Neural cell (in vitro differentiated cells): ENCODE results near the gene PXDN. TPM values are rescaled to one million over a fixed set of nuclear protein-coding genes. Genes with fewer than 3 reads are reported as not detected.

ENCODE experiments used
- H2AFZ ChIP-seq: fragments of 200-600, 300-800 bp; sonication (generic), shearing (Covaris generic); 2 replicates; pipeline ENCODE4 v1.6.0; 2014; ENCODE audit warnings: low read depth, mild to moderate bottlenecking, antibody characterized with exemption, low read length, moderate library complexity
- H3F3A ChIP-seq: fragments of 200-600 bp; shearing (Covaris generic); 2 replicates; pipeline ENCODE4 v1.6.1; 2016; ENCODE audit warnings: mild to moderate bottlenecking, moderate library complexity, mixed read lengths, antibody characterized with exemption, low read length; ENCODE audit not compliant: insufficient read depth, poor library complexity, severe bottlenecking
- H3K27ac ChIP-seq: fragments of 200-600, 300-800 bp; sonication (generic), shearing (Covaris generic); 2 replicates; pipeline ENCODE4 v1.5.1; 2014; ENCODE audit warnings: mild to moderate bottlenecking, low read length, moderate library complexity
- H3K27me3 ChIP-seq: fragments of 300-800, 200-600 bp; sonication (generic), shearing (Covaris generic); 2 replicates; pipeline ENCODE4 v1.6.0; 2014; ENCODE audit warnings: mild to moderate bottlenecking, low read depth, low read length, moderate library complexity; ENCODE audit not compliant: insufficient read depth
- H3K36me3 ChIP-seq: fragments of 300-800, 200-600 bp; sonication (generic), shearing (Covaris generic); 2 replicates; pipeline ENCODE4 v1.5.1; 2014; ENCODE audit warnings: mild to moderate bottlenecking, antibody characterized with exemption, low read length, moderate library complexity; ENCODE audit not compliant: insufficient read depth
- H3K4me2 ChIP-seq: fragments of 300-800, 200-600 bp; sonication (generic), shearing (Covaris generic); 2 replicates; pipeline ENCODE4 v1.6.0; 2014; ENCODE audit warnings: mild to moderate bottlenecking, low read length
- H3K4me3 ChIP-seq: fragments of 300-800, 200-600 bp; sonication (generic), shearing (Covaris generic); 2 replicates; pipeline ENCODE4 v1.5.1; 2014; ENCODE audit warnings: mild to moderate bottlenecking, low read length, moderate library complexity
- H3K79me2 ChIP-seq: fragments of 200-600 bp; shearing (Covaris generic); replicated peaks from 2 replicates; pipeline ENCODE4 v1.6.0; 2014; ENCODE audit warnings: mild to moderate bottlenecking, low read length, moderate library complexity; ENCODE audit not compliant: insufficient read depth
- H3K9ac ChIP-seq: fragments of 300-800, 200-600 bp; sonication (generic), shearing (Covaris generic); 2 replicates; pipeline ENCODE4 v1.6.1; 2016; ENCODE audit warnings: mild to moderate bottlenecking, low read length, mixed read lengths
- H3K9me2 ChIP-seq: fragments of 200-600 bp; shearing (Covaris generic); 2 replicates; pipeline ENCODE4 v1.6.1; 2016; ENCODE audit warnings: mild to moderate bottlenecking, low read length, mixed read lengths; ENCODE audit not compliant: insufficient read depth
- H3K9me3 ChIP-seq: fragments of 200-600, 300-800 bp; sonication (generic), shearing (Covaris generic); 2 replicates; pipeline ENCODE4 v1.6.1; 2016; ENCODE audit warnings: mild to moderate bottlenecking, mixed run types, low read length, moderate library complexity, mixed read lengths
- H4K20me1 ChIP-seq: fragments of 200-600 bp; shearing (Covaris generic); 2 replicates; pipeline ENCODE4 v1.6.1; 2016; ENCODE audit warnings: mild to moderate bottlenecking, mixed run types; ENCODE audit not compliant: insufficient read depth
- CTCF ChIP-seq: fragments of 450-650 bp; IDR thresholded peaks from 2 replicates; pipeline ENCODE4 v1.5.1; 2014; ENCODE audit warnings: antibody characterized with exemption, mild to moderate bottlenecking, moderate library complexity; ENCODE audit not compliant: poor library complexity, severe bottlenecking
- EP300 ChIP-seq: fragments of 450-650 bp; conservative IDR thresholded peaks from 2 replicates; pipeline ENCODE4 v1.6.1; 2014; ENCODE audit warnings: antibody characterized with exemption, mild to moderate bottlenecking, moderate library complexity; ENCODE audit not compliant: poor library complexity, severe bottlenecking
- EZH2 ChIP-seq: fragments of 200-600, 300-800 bp; shearing (Covaris generic), sonication (generic); IDR thresholded peaks from 2 replicates; pipeline ENCODE4 v1.6.1; 2014; ENCODE audit warnings: antibody characterized with exemption, low read length, borderline replicate concordance, mild to moderate bottlenecking; ENCODE audit not compliant: insufficient read depth, poor library complexity, severe bottlenecking
- MXI1 ChIP-seq: fragments of 450-650 bp; conservative IDR thresholded peaks from 2 replicates; pipeline ENCODE4 v1.6.1; 2014; ENCODE audit warnings: antibody characterized with exemption, mild to moderate bottlenecking; ENCODE audit not compliant: poor library complexity, severe bottlenecking
- POLR2AphosphoS5 ChIP-seq: IDR thresholded peaks from 2 replicates; pipeline ENCODE4 v1.6.1; 2012
- RAD21 ChIP-seq: fragments of 450-650 bp; conservative IDR thresholded peaks from 2 replicates; pipeline ENCODE4 v1.6.1; 2014; ENCODE audit warnings: antibody characterized with exemption, mild to moderate bottlenecking, moderate library complexity
- SMC3 ChIP-seq: fragments of 450-650 bp; conservative IDR thresholded peaks from 2 replicates; pipeline ENCODE4 v1.6.1; 2014; ENCODE audit warnings: antibody characterized with exemption, mild to moderate bottlenecking, moderate library complexity; ENCODE audit not compliant: poor library complexity
- TAF1 ChIP-seq: IDR thresholded peaks from 2 replicates; pipeline ENCODE4 v1.6.1; 2012; ENCODE audit warnings: low read depth
- polyA plus RNA-seq: library from polyadenylated mRNA; depleted of rRNA; stranded (reverse); fragments of >200 nt; gene quantifications from 2 replicates; pipeline ENCODE4 v1.2.3, GENCODE V29; 2014
- TF ChIP-seq, protein P1 (sequence below): IDR thresholded peaks from 2 replicates; pipeline ENCODE4 v1.6.1; 2012; ENCODE audit warnings: borderline replicate concordance

The PXDN gene
- polyA plus RNA-seq, 1 donor from 2014 or later: 181 TPM

GRCh38 chr2:1664076-1664605, 80.2 kb downstream of the PXDN start:
- Histone ChIP-seq H2AFZ (no peak overlapping the region), H3K36me3 (peaks cover 6% of the 10 kb centered on the region), H3F3A (no peaks in the 10 kb centered on the region), H3K9me3 (no peaks in the 10 kb centered on the region), H3K79me2 (no peaks in the 10 kb centered on the region), H3K9me2 (no peaks in the 10 kb centered on the region), H3K4me2 (no peak overlapping the region), H3K27ac (no peak overlapping the region), H3K4me3 (no peak overlapping the region), H3K27me3 (no peaks in the 10 kb centered on the region), H4K20me1 (no peaks in the 10 kb centered on the region), H3K9ac (no peak overlapping the region)
- TF ChIP-seq RAD21: no peak
- no peak for TF ChIP-seq SMC3
- TF ChIP-seq POLR2AphosphoS5: no peak
- TF ChIP-seq, protein P1, sequence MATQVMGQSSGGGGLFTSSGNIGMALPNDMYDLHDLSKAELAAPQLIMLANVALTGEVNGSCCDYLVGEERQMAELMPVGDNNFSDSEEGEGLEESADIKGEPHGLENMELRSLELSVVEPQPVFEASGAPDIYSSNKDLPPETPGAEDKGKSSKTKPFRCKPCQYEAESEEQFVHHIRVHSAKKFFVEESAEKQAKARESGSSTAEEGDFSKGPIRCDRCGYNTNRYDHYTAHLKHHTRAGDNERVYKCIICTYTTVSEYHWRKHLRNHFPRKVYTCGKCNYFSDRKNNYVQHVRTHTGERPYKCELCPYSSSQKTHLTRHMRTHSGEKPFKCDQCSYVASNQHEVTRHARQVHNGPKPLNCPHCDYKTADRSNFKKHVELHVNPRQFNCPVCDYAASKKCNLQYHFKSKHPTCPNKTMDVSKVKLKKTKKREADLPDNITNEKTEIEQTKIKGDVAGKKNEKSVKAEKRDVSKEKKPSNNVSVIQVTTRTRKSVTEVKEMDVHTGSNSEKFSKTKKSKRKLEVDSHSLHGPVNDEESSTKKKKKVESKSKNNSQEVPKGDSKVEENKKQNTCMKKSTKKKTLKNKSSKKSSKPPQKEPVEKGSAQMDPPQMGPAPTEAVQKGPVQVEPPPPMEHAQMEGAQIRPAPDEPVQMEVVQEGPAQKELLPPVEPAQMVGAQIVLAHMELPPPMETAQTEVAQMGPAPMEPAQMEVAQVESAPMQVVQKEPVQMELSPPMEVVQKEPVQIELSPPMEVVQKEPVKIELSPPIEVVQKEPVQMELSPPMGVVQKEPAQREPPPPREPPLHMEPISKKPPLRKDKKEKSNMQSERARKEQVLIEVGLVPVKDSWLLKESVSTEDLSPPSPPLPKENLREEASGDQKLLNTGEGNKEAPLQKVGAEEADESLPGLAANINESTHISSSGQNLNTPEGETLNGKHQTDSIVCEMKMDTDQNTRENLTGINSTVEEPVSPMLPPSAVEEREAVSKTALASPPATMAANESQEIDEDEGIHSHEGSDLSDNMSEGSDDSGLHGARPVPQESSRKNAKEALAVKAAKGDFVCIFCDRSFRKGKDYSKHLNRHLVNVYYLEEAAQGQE: no peak
- no peak for TF ChIP-seq MXI1
- TF ChIP-seq EP300: no peak
- TF ChIP-seq TAF1: no peak
- no peak for TF ChIP-seq EZH2
- TF ChIP-seq CTCF: no peak

- Histone ChIP-seq H3K9ac (no peak overlapping the region), H3K36me3 (peaks cover 10% of the 10 kb centered on the region)
- TF ChIP-seq SMC3 (no peak), POLR2AphosphoS5 (no peak), EP300 (no peak), EZH2 (no peak), MXI1 (no peak), CTCF (no peak), TAF1 (no peak), RAD21 (no peak)
- TF ChIP-seq, protein P1: no peak
Measured at GRCh38 chr2:1663621-1664020, 80.7 kb downstream of the PXDN start.

More at GRCh38 chr2:1663621-1664020, 80.7 kb downstream of the PXDN start:
- Histone ChIP-seq H3K4me2 (no peak overlapping the region), H3F3A (no peaks in the 10 kb centered on the region), H4K20me1 (no peaks in the 10 kb centered on the region), H2AFZ (no peak overlapping the region), H3K9me2 (no peaks in the 10 kb centered on the region), H3K27me3 (no peaks in the 10 kb centered on the region), H3K27ac (no peak overlapping the region), H3K4me3 (no peak overlapping the region), H3K79me2 (no peaks in the 10 kb centered on the region), H3K9me3 (no peaks in the 10 kb centered on the region)
